HS-27A (cell line): ENCODE data around the gene EFEMP2.
"Not testable (repeated sequence)": the region's sequence is repeated elsewhere in the genome, so short reads cannot be mapped to it uniquely, and the experiment has no call there.

Experiments used
- DNase-seq: peaks from one replicate; pipeline ENCODE4 v3.0.0-alpha.2; 2012; ENCODE audit warnings: low read depth, missing footprints

EFEMP2 gene

DNA sequence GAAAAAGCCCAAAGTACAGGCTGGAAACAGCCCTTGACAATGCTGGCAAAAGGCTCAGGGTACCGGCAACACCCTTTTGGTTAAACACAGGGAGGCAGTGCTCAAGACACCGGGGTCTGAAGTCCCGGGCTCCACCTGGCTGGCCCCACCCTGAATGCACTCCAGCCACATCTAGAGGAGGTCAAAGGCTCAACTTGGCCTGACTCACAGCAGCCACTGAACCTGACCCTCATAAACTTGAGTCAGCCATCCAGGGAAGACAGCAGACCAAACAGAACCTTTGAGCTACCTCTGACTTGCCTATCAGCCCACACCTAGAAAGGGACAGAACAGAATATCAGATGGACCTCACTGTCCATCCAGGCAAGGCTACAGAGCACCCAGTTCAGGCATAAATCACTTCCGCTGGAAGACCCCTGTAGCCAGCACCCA is 18.4 kb downstream of the EFEMP2 start:
- DNase-seq, result no peak

- DNase-seq, result no peak
Observed at GRCh38 chr11:65853246-65853979, 19.2 kb downstream of the EFEMP2 start.

- DNase-seq, result no peak
Observed at GRCh38 chr11:65852508-65853245, 19.9 kb downstream of the EFEMP2 start.

- DNase-seq, result no peak
Observed at GRCh38 chr11:65851811-65852507, 20.6 kb downstream of the EFEMP2 start.

- no peak for DNase-seq
Observed at GRCh38 chr11:65851083-65851579, 21.5 kb downstream of the EFEMP2 start.

DNA sequence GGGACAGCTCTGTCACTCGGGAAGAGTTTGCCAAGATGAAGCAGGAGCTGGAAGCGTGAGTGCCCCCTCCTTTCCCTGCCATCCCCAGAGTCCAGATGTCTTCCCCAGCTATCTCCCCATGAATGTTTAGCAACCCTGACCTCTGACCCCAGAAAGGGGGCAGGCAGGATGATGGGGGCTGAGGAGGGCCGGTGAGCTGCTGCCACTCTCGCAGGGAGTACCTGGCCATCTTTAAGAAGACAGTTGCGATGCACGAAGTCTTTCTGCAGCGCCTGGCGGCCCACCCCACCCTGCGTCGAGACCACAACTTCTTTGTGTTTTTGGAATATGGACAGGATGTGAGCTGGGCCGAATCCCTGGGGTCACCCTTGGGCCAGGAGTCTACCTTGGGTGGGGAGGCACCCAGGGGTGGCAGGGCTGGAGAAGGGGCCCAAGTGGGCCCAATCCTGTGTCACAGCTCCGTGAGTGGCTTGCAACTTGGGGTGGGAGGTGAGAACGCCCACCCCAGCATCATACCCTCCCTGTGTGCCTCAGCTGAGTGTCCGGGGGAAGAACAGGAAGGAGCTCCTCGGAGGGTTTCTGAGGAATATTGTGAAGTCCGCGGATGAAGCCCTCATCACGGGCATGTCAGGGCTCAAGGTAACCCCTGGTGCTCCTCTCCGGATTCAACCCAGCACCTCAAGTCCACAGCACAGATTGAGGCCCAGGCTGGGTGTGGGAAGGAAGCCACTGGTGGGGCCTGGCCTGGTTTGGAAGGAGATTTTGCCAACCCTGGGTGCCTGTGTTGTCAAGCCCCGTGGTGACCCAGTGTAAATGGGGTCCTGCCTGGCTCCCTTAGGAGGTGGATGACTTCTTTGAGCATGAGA is 22.1 kb downstream of the EFEMP2 start:
- no peak for DNase-seq

DNA sequence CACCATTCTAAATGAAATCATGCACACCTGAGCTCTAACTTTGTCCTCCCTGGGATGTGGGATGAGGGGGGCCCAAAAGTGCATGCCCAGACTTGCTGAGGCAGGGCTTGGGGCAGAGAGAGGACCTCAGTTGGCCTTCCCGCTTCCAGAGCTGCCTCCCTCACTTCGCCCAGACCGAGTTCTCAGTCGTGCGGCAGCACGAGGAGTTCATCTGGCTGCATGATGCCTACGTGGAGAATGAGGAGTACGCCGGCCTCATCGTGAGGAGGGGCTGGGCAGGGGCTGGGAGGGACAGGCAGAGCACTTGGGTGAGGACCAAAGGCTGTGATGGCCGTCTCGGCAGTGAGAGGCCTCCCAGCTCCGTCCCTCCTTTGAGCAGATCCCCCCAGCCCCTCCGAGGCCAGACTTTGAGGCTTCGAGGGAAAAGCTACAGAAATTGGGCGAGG is 22.8 kb downstream of the EFEMP2 start:
- DNase-seq, result no peak

DNA sequence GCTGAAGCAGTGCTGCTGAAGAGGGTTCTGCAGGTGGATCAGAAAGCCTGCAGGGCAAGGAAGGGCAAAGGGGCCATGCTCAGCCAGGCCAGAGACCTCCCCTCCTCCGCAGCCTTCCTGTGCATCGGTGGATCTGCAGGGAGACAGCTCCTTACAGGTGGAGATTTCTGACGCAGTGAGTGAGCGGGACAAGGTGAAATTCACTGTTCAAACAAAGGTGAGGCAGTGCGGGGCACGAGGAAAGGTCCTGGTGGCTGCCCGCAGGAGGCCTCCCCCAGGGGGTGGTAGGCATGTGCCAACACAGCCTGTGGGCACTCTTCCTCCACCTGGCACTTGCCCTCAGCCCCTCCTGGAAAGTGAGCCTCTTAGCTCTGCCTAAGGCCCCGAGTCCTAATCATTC is 23.2 kb downstream of the EFEMP2 start:
- DNase-seq, result no peak

DNA sequence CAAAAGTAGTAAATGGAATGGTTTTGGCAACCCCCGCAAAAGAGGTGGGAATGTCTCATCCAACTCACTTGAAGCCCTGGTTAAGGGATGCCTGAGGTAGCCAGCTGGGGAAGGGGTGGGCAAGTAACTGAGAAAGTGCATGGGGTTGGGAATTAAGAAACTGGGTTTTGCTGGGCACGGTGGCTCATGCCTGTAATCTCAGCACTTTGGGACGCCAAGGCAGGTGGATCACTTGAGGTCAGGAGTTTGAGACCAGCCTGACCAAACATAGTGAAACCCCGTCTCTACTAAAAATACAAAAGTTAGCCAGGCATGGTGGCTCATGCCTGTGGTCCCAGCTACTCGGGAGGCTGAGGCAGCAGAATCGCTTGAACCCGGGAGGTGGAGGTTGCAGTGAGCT is 23.9 kb downstream of the EFEMP2 start:
- DNase-seq, result not testable (repeated sequence)

- no peak for DNase-seq
Observed at GRCh38 chr11:65847746-65848145, 24.9 kb downstream of the EFEMP2 start.

DNA sequence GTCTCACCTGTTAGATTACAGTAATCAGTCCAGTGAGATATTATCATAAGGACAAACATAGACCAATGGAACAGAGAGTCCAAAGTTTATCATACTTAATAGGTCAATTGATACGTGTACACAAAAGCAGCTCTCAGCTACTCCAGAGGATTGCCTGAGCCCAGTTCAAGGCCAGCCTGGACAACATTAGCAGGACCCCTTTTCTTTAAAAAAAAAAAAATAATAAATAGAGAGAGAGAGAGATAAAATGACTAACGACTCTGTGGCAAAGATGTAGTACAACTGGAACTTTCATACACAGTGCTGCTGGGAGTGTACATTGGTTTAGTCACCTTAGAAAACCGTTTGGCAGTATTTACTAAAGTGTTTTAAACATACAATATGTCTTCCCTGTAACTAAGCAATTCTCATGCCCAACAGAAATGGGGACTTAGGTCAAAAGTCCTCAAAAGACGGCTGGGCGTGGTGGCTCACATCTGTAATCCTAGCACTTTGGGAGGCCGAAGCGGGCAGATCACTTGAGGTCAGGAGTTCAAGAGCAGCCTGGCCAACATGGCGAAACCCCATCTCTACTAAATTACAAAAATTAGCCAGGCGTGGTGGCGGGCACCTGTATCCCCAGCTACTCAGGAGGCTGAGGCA is 28.2 kb downstream of the EFEMP2 start:
- DNase-seq, result no peak

GRCh38 chr11:65843811-65844210 is 28.8 kb downstream of the EFEMP2 start:
- DNase-seq, result no peak

- no peak for DNase-seq
Observed at GRCh38 chr11:65842144-65842543, 30.5 kb downstream of the EFEMP2 start.

DNA sequence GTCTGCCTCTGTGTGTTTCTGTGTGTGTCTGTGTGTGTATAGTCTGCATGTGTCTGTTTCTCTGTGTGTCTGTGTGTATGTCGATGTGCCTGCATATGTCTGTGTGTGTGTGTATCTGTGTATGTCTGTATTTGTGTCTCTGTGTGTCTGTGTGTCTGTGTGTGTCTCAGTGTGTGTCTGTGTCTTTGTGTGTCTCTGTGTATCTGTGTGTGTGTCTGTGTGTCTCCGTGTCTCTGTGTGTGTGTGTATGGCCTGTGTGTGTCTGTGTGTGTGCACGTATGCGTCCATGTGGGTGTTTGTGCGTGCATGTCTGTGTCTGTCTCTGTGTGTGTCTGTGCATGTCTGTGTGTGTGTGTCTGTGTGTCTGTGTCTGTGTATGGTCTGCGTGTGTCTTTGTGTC is 38.4 kb downstream of the EFEMP2 start:
- DNase-seq, result no peak

- DNase-seq, result peak; percentile 90
Observed at GRCh38 chr11:65833297-65834030, 39.1 kb downstream of the EFEMP2 start, which contains the start of gene SNX32. Gene SNX32, plus strand, starts transcription at chr11:65833963. Its CDS starts 103 bp downstream, at chr11:65834066.

- not testable (repeated sequence) for DNase-seq
Observed at GRCh38 chr11:65832231-65832630, 40.4 kb downstream of the EFEMP2 start.

- DNase-seq, result no peak
Observed at GRCh38 chr11:65829459-65829858, 43.1 kb downstream of the EFEMP2 start.

DNA sequence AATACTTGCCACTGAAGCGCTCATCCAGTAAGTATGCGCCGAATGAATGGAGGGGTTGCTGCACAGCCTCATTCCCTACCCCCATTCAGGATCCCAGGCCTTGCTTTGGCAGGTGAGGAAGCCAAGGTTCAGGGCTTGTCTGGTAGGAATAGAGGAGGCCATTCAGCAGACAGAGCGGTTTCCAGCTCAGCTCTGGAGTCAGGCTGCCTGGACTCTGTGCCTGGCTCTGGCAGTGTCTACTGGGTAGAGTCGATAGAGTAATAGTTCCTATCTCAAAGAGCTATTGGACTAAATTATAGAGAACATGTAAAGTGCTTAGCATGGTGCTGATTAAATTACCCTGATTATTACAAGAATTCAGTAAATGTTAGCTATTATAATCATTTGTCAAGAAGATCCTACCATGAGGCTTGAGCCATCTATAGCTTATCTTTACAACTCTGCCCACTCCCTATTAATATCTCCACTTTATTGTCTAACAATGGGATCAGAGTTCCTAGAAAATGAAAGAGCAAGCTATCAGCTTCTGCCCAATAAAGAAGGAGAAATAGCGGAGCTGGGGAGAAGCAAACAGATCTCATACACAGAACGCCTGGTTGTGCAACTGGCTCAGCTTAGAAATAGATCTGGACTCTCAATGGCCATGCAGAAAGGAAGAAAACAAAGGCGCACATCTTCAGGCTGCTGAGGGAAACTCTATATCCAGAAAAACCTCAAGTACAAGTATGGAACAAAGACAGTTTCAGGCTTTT is 45.4 kb downstream of the EFEMP2 start:
- no peak for DNase-seq

GRCh38 chr11:65822776-65823528 is 49.6 kb downstream of the EFEMP2 start:
- no peak for DNase-seq
